ENCODE data around the gene FIS1. TPM values are rescaled to one million over a fixed set of nuclear protein-coding genes. Genes with fewer than 3 reads are reported as not detected.

The FIS1 gene
- total and polyA plus RNA-seq, 2 experiments from 2014 or later, result 130 to 131 TPM

DNA sequence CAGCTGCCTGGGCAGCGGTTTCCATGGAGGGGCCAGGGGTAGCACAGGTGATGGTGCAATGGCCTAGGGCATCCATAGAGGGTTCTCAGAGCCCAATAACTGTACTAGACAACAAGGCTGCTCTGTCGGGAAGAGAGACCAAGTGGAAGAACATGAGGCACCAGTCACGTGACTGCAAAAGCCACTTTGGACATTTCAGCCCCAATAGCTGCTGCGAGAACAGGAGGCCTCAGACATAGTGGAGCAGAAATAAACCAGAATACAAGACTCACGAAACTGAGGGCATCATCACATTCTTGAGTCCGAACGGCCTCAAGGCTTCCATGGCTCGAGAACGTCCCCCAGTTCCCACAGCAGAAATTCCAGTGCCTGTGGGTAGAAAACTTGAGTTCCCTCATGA lies 32.3 kb upstream of the FIS1 start (continued):
- no peak for TF ChIP-seq ZNF462 (CRISPR knock-in tag; IDR thresholded peaks at IDR 0.05)
- TF ChIP-seq CREB1 (CRISPR knock-in tag; IDR thresholded peaks at IDR 0.05; ENCODE audit: low read depth), result no peak
- TF ChIP-seq NANOG (IDR thresholded peaks at IDR 0.05; ENCODE audit: borderline replicate concordance), result no peak
- TF ChIP-seq REST (IDR thresholded peaks at IDR 0.05; ENCODE audit: unreplicated experiment), result no peak
- TF ChIP-seq POLR2AphosphoS5 (IDR thresholded peaks at IDR 0.05; ENCODE audit: low read depth), result no peak
- TF ChIP-seq STAT1 (IDR thresholded peaks at IDR 0.05; ENCODE audit: unreplicated experiment), result no peak
- TF ChIP-seq EZH2phosphoT487 (IDR thresholded peaks at IDR 0.05; ENCODE audit: unreplicated experiment), result no peak
- TF ChIP-seq ZNF331 (CRISPR knock-in tag; IDR thresholded peaks at IDR 0.05; ENCODE audit: low read depth), result no peak
